HepG2 (cell line): ENCODE measurements around the gene RFC1. TPM values are rescaled to one million over a fixed set of nuclear protein-coding genes. Genes with fewer than 3 reads are reported as not detected.

ENCODE experiments used
- AHR ChIP-seq: IDR thresholded peaks from 2 replicates; pipeline ENCODE4 v1.6.1; 2018; ENCODE audit warnings: missing genetic modification reagents, missing compliant biosample characterization
- ATF4 ChIP-seq, 2 experiments: fragments of 450-650 bp in 1 of 2; sonication (generic) in 1 of 2; formaldehyde crosslinking; IDR thresholded peaks; 2 replicates each; pipeline versions ENCODE4 v1.5.0 to v1.8.0; 2020 to 2022; ENCODE audit warnings: mild to moderate bottlenecking in 1 of 2, missing genetic modification reagents in 1 of 2
- BCLAF1 ChIP-seq: fragments of 450-650 bp; IDR thresholded peaks from 2 replicates; pipeline ENCODE4 v1.6.1; 2017; ENCODE audit warnings: mild to moderate bottlenecking
- BRCA1 ChIP-seq: sonication (generic); formaldehyde crosslinking; IDR thresholded peaks from 2 replicates; pipeline ENCODE4 v1.4.0; 2020; ENCODE audit warnings: missing genetic modification reagents
- EP300 ChIP-seq, 3 experiments: sonication (generic) in 1 of 3; formaldehyde crosslinking in 1 of 3; IDR thresholded peaks; 2 replicates each; pipeline versions ENCODE4 v1.5.1 to v1.6.1; 2011 to 2020; ENCODE audit warnings: low read depth in 2 of 3, low read length in 2 of 3, borderline replicate concordance in 1 of 3, improper control_type of control experiment in 1 of 3, mild to moderate bottlenecking in 1 of 3, missing genetic modification reagents in 1 of 3, moderate library complexity in 1 of 3
- HIC2 ChIP-seq: sonication (generic); formaldehyde crosslinking; IDR thresholded peaks from 2 replicates; pipeline ENCODE4 v1.9.0; 2022; ENCODE audit warnings: low read depth, missing genetic modification reagents
- HMG20A ChIP-seq: IDR thresholded peaks from 2 replicates; pipeline ENCODE4 v1.6.1; 2016; ENCODE audit warnings: borderline replicate concordance
- MIER2 ChIP-seq: IDR thresholded peaks from 2 replicates; pipeline ENCODE4 v1.6.1; 2016; ENCODE audit warnings: missing biosample characterization, missing genetic modification reagents
- MIXL1 ChIP-seq: IDR thresholded peaks from 2 replicates; pipeline ENCODE4 v1.6.1; 2016
- RERE ChIP-seq: IDR thresholded peaks from 2 replicates; pipeline ENCODE4 v1.6.1; 2016; ENCODE audit warnings: low read depth, missing genetic modification reagents, missing compliant biosample characterization
- SOX13 ChIP-seq, 3 experiments: fragments of 450-650 bp in 1 of 3; sonication (generic) in 1 of 3; formaldehyde crosslinking in 1 of 3; IDR thresholded peaks in 2 of 3; conservative IDR thresholded peaks in 1 of 3; 2 replicates each; pipeline versions ENCODE4 v1.5.0 to v1.6.1; 2016 to 2020; ENCODE audit warnings: antibody characterized with exemption in 1 of 3, mild to moderate bottlenecking in 1 of 3, missing compliant biosample characterization in 1 of 3, missing genetic modification reagents in 1 of 3, moderate library complexity in 1 of 3
- THYN1 ChIP-seq: sonication (generic); formaldehyde crosslinking; IDR thresholded peaks from 2 replicates; pipeline ENCODE4 v1.8.1; 2023; ENCODE audit warnings: low read depth, mild to moderate bottlenecking, moderate library complexity, missing genetic modification reagents, borderline replicate concordance
- ZNF367 ChIP-seq: sonication (generic); formaldehyde crosslinking; IDR thresholded peaks from 2 replicates; pipeline ENCODE4 v1.4.0; 2020; ENCODE audit warnings: missing genetic modification reagents, borderline replicate concordance
- ZNF530 ChIP-seq: sonication (generic); formaldehyde crosslinking; IDR thresholded peaks from 2 replicates; pipeline ENCODE4 v1.5.0; 2020; ENCODE audit warnings: low read depth, mild to moderate bottlenecking, missing genetic modification reagents
- ZNF569 ChIP-seq: sonication (generic); formaldehyde crosslinking; IDR thresholded peaks from 2 replicates; pipeline ENCODE4 v1.5.0; 2020; ENCODE audit warnings: mild to moderate bottlenecking, missing genetic modification reagents, moderate library complexity, borderline replicate concordance
- polyA plus RNA-seq, 8 experiments: library from polyadenylated mRNA; depleted of rRNA in 3 of 8; stranded (reverse) in 7 of 8; unstranded in 1 of 8; fragments of >200 nt; fragmentation: Illumina TruSeq in 4 of 8; extraction: Trizol in 4 of 8; gene quantifications; 2 replicates each; pipeline versions ENCODE4 v1.2.1 to v1.2.3, GENCODE V29; 2011 to 2016; ENCODE audit warnings: low read depth in 4 of 8, missing spikeins in 1 of 8, mixed read lengths in 1 of 8; ENCODE audit not compliant: insufficient read depth in 1 of 8
- total RNA-seq, 5 experiments: library from RNA; depleted of rRNA; stranded (reverse); fragments of >200 nt; fragmentation: Illumina TruSeq; extraction: Trizol; gene quantifications; 2 replicates each; pipeline ENCODE4 v1.2.3, GENCODE V29; 2016; ENCODE audit warnings: low read depth in 1 of 5

The RFC1 gene
- total and polyA plus RNA-seq, 2 of the 13 experiments (the other 11 are each of a cell fraction or from before 2014, with no cell fraction given): 15.9 to 78.8 TPM

GRCh38 chr4:39339968-39340367, 26.2 kb downstream of the RFC1 start (continued):
- TF ChIP-seq RERE (no peak), SOX13 (IDR thresholded peaks at IDR 0.05) (no peak), SOX13 (CRISPR knock-in tag; conservative IDR thresholded peaks at IDR 0.05 in 1 of 2, IDR thresholded peaks at IDR 0.05 in 1 of 2) (peak in 1 of 2 experiments; percentile 17; a peak in 1 of 4 replicates), MIER2 (CRISPR knock-in tag) (no peak), ZNF367 (CRISPR knock-in tag) (no peak), HIC2 (CRISPR knock-in tag) (no peak), ZNF569 (CRISPR knock-in tag) (no peak), HMG20A (CRISPR knock-in tag) (no peak), BCLAF1 (no peak), MIXL1 (CRISPR knock-in tag) (0 out of 2 replicates have a peak, but pooled peaks have one; percentile 8), EP300 (IDR thresholded peaks at IDR 0.05; ENCODE audit: low read depth in 2 of 2, low read length in 2 of 2) (peak in 1 of 2 experiments; percentile 39; a peak in 1 of 4 replicates), EP300 (CRISPR knock-in tag; IDR thresholded peaks at IDR 0.05; ENCODE audit: borderline replicate concordance) (no peak), BRCA1 (no peak), AHR (CRISPR knock-in tag) (no peak), ZNF530 (CRISPR knock-in tag) (no peak), ATF4 (CRISPR knock-in tag; IDR thresholded peaks at IDR 0.05) (no peak), THYN1 (no peak)
